ENCODE results near the gene CYP2A7.

GRCh38 chr19:40872209-40872608, 9.8 kb downstream of the CYP2A7 start:
- TF ChIP-seq ZFX (IDR thresholded peaks at IDR 0.05; ENCODE audit: borderline replicate concordance): no peak
- no peak for TF ChIP-seq CTCF (IDR thresholded peaks at IDR 0.05)
